ENCODE measurements around the gene CAVIN1.
"Not testable (repeated sequence)": the region's sequence is repeated elsewhere in the genome, so short reads cannot be mapped to it uniquely, and the experiment has no call there.

GRCh38 chr17:42366176-42367023, 56.7 kb downstream of the CAVIN1 start:
- TF ChIP-seq EZH2 (IDR thresholded peaks at IDR 0.05; ENCODE audit: insufficient read depth, poor library complexity, severe bottlenecking); EZH2phosphoT487 (IDR thresholded peaks at IDR 0.05; ENCODE audit: insufficient read depth, low read depth): not testable (repeated sequence)
